ENCODE data around the gene MT1H.
A peak's percentile ranks its signal among the peaks of the same experiment; 100 is the strongest.

The MT1H gene

GRCh38 chr16:56677474-56677873 lies 7.9 kb downstream of the MT1H start:
- H3K4me3 ChIP-seq (ENCODE audit: low read length), result no peak overlapping the region
- TF ChIP-seq CTCF (conservative IDR thresholded peaks at IDR 0.05; ENCODE audit: low read depth, low read length), result no peak
- DNase-seq (ENCODE audit: low read depth), result no peak

- TF ChIP-seq CTCF (conservative IDR thresholded peaks at IDR 0.05; ENCODE audit: low read depth, low read length), result no peak
- DNase-seq (ENCODE audit: low read depth), result no peak
- no peak overlapping the region for H3K4me3 ChIP-seq (ENCODE audit: low read length)
These were observed 9.6 kb downstream of the MT1H start for GRCh38 chr16:56679078-56679730.

GRCh38 chr16:56679818-56680217 lies 10.2 kb downstream of the MT1H start:
- TF ChIP-seq CTCF (conservative IDR thresholded peaks at IDR 0.05; ENCODE audit: low read depth, low read length), result no peak
- H3K4me3 ChIP-seq (ENCODE audit: low read length), result no peak overlapping the region
- no peak for DNase-seq (ENCODE audit: low read depth)

GRCh38 chr16:56681939-56682702 lies 12.5 kb downstream of the MT1H start, which contains the start of gene MT1X:
Gene MT1X, plus strand, starts transcription at chr16:56682470. Its CDS starts 71 bp downstream, at chr16:56682541.
- peak within 1 kb of the TSS; percentile 70 for H3K4me3 ChIP-seq (ENCODE audit: low read length)
- no peak for TF ChIP-seq CTCF (conservative IDR thresholded peaks at IDR 0.05; ENCODE audit: low read depth, low read length)
- no peak for DNase-seq (ENCODE audit: low read depth)

GRCh38 chr16:56682703-56683397 lies 13.2 kb downstream of the MT1H start:
- TF ChIP-seq CTCF (conservative IDR thresholded peaks at IDR 0.05; ENCODE audit: low read depth, low read length), result no peak
- no peak for DNase-seq (ENCODE audit: low read depth)
- H3K4me3 ChIP-seq (ENCODE audit: low read length), result peak overlapping the region; percentile 70

GRCh38 chr16:56683424-56684172 lies 14.0 kb downstream of the MT1H start:
- no peak for TF ChIP-seq CTCF (conservative IDR thresholded peaks at IDR 0.05; ENCODE audit: low read depth, low read length)
- no peak for DNase-seq (ENCODE audit: low read depth)
- H3K4me3 ChIP-seq (ENCODE audit: low read length), result no peak overlapping the region

Measured in retinal pigment epithelial cell (primary cell).